Nephron (organoid): ENCODE measurements around the gene NOBOX.
A peak's percentile ranks its signal among the peaks of the same experiment; 100 is the strongest.
"Not testable (repeated sequence)": the region's sequence is repeated elsewhere in the genome, so short reads cannot be mapped to it uniquely, and the experiment has no call there.

Source experiments
- H3K27ac Mint-ChIP-seq, 3 experiments: 2 replicates each; pipeline ENCODE4 v1.8.0; 2020; ENCODE audit warnings: mixed read lengths in 3 of 3, mild to moderate bottlenecking in 2 of 3, moderate library complexity in 1 of 3
- H3K27me3 Mint-ChIP-seq: 2 replicates; pipeline ENCODE4 v1.8.0; 2021; ENCODE audit warnings: low read depth, mild to moderate bottlenecking, moderate library complexity, mixed read lengths
- H3K36me3 Mint-ChIP-seq: 2 replicates; pipeline ENCODE4 v1.8.0; 2020; ENCODE audit warnings: low read depth, mixed read lengths
- H3K4me1 Mint-ChIP-seq: 2 replicates; pipeline ENCODE4 v1.8.0; 2020; ENCODE audit warnings: mixed read lengths
- H3K4me3 Mint-ChIP-seq, 3 experiments: 2 replicates each; pipeline ENCODE4 v1.8.0; 2020; ENCODE audit warnings: mild to moderate bottlenecking in 3 of 3, mixed read lengths in 3 of 3, moderate library complexity in 2 of 3
- H3K9me3 Mint-ChIP-seq: 2 replicates; pipeline ENCODE4 v1.8.0; 2020; ENCODE audit warnings: mixed read lengths
- CTCF ChIP-seq, 3 experiments: fragments of 200-600 bp; sonication (generic); IDR thresholded peaks; one replicate each; pipeline ENCODE4 v1.5.0; 2021; ENCODE audit warnings: antibody characterized with exemption in 3 of 3; ENCODE audit not compliant: unreplicated experiment in 3 of 3

The NOBOX gene

GRCh38 chr7:144436500-144436899 is 33.0 kb upstream of the NOBOX start:
- H3K9me3 Mint-ChIP-seq, result no peaks in the 10 kb centered on the region
- H3K4me1 Mint-ChIP-seq, result no peaks in the 10 kb centered on the region
- H3K27ac Mint-ChIP-seq, result no peak overlapping the region
- no peak for TF ChIP-seq CTCF (IDR thresholded peaks at IDR 0.05; ENCODE audit: unreplicated experiment in 3 of 3)
- H3K4me3 Mint-ChIP-seq, result no peak overlapping the region
- H3K36me3 Mint-ChIP-seq, result no peaks in the 10 kb centered on the region
- H3K27me3 Mint-ChIP-seq, result peaks cover 5% of the 10 kb centered on the region

GRCh38 chr7:144428431-144428830 is 24.9 kb upstream of the NOBOX start:
- no peak for TF ChIP-seq CTCF (IDR thresholded peaks at IDR 0.05; ENCODE audit: unreplicated experiment in 3 of 3)
- H3K27ac Mint-ChIP-seq, result no peak overlapping the region
- H3K27me3 Mint-ChIP-seq, result no peaks in the 10 kb centered on the region
- H3K4me1 Mint-ChIP-seq, result no peaks in the 10 kb centered on the region
- H3K36me3 Mint-ChIP-seq, result peaks cover 3% of the 10 kb centered on the region
- H3K4me3 Mint-ChIP-seq, result no peak overlapping the region
- H3K9me3 Mint-ChIP-seq, result peaks cover 32% of the 10 kb centered on the region

GRCh38 chr7:144427539-144427938 is 24.0 kb upstream of the NOBOX start:
- H3K4me3 Mint-ChIP-seq, H3K4me1 Mint-ChIP-seq, H3K27ac Mint-ChIP-seq, H3K36me3 Mint-ChIP-seq, H3K27me3 Mint-ChIP-seq: not testable (repeated sequence)
- H3K9me3 Mint-ChIP-seq, result peaks cover 35% of the 10 kb centered on the region

GRCh38 chr7:144418931-144419330 is 15.4 kb upstream of the NOBOX start:
- H3K27me3 Mint-ChIP-seq, H3K36me3 Mint-ChIP-seq, H3K4me3 Mint-ChIP-seq, H3K4me1 Mint-ChIP-seq: not testable (repeated sequence)
- Mint-ChIP-seq H3K9me3 (peaks cover 14% of the 10 kb centered on the region), H3K27ac (peak overlapping the region in 1 of 3 experiments; percentile 36)

GRCh38 chr7:144416341-144416740 is 12.8 kb upstream of the NOBOX start:
- Mint-ChIP-seq H3K27ac (no peak overlapping the region), H3K4me3 (no peak overlapping the region), H3K27me3 (peaks cover 4% of the 10 kb centered on the region), H3K36me3 (no peaks in the 10 kb centered on the region), H3K4me1 (no peaks in the 10 kb centered on the region), H3K9me3 (peaks cover 6% of the 10 kb centered on the region)
- no peak for TF ChIP-seq CTCF (IDR thresholded peaks at IDR 0.05; ENCODE audit: unreplicated experiment in 3 of 3)

- Mint-ChIP-seq H3K4me3 (no peak overlapping the region), H3K27me3 (peaks cover 4% of the 10 kb centered on the region), H3K9me3 (peaks cover 6% of the 10 kb centered on the region), H3K4me1 (no peaks in the 10 kb centered on the region), H3K27ac (no peak overlapping the region), H3K36me3 (no peaks in the 10 kb centered on the region)
- no peak for TF ChIP-seq CTCF (IDR thresholded peaks at IDR 0.05; ENCODE audit: unreplicated experiment in 3 of 3)
Observed at GRCh38 chr7:144415858-144416257, 12.4 kb upstream of the NOBOX start.

- Mint-ChIP-seq H3K27ac (no peak overlapping the region), H3K4me3 (no peak overlapping the region), H3K27me3 (peaks cover 7% of the 10 kb centered on the region), H3K9me3 (peaks cover 6% of the 10 kb centered on the region), H3K4me1 (no peaks in the 10 kb centered on the region), H3K36me3 (no peaks in the 10 kb centered on the region)
- no peak for TF ChIP-seq CTCF (IDR thresholded peaks at IDR 0.05; ENCODE audit: unreplicated experiment in 3 of 3)
Observed at GRCh38 chr7:144414815-144415214, 11.3 kb upstream of the NOBOX start.
